AG04449 (cell line): Measurements from ENCODE around the gene OTUB1.
A peak's percentile ranks its signal among the peaks of the same experiment; 100 is the strongest.

Source experiments
- CTCF ChIA-PET: fragments of 350-600 bp; formaldehyde crosslinking; extraction: SDS; loops from one replicate; lab custom pipeline; 2021; ENCODE audit warnings: antibody characterized with exemption; lab: Yijun Ruan, JAX
- POLR2A ChIA-PET: fragments of 400-600, 350-600 bp; formaldehyde crosslinking; extraction: SDS; loops from one replicate; lab custom pipeline; 2020; ENCODE audit warnings: antibody characterized with exemption, inconsistent platforms; lab: Yijun Ruan, JAX
- DNase-seq: peaks from one replicate; pipeline ENCODE4 v3.0.0-alpha.2; 2010; ENCODE audit warnings: low read depth, low spot score
- H3K4me3 ChIP-seq: 2 replicates; pipeline ENCODE4 v1.5.1; 2011; ENCODE audit warnings: low read depth, mild to moderate bottlenecking, control low read depth, low read length
- TF ChIP-seq, protein P1 (sequence below): IDR thresholded peaks from one replicate; pipeline ENCODE4 v1.5.1; 2011; ENCODE audit warnings: mild to moderate bottlenecking, moderate library complexity, low read length, control low read depth, inconsistent platforms; ENCODE audit not compliant: insufficient read depth; ENCODE audit errors: missing control alignments

OTUB1 gene

DNA sequence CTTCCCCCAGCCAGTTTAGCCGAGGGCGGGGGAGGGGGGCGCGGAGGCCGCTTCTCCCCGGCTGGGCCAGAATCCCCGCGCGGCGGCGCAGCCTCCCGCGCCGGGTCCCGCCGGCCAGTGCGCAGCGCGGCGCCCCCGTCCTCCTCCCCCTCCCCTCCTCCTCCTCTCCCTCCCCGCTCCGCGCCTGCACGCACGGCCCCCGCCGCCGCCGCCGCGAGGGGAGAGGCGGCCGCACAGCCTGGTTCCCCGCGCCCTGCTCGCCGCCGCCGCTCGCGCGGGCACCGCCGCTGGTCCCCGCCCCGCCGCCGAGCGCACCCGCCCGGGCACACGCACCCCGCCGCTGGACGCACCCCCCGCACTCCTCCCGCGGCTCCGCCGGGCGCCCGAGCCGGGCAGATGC, 49.3 kb downstream of the OTUB1 start, which contains the start of gene FLRT1:
Gene FLRT1, plus strand, starts transcription at position 356 of the 400 bp plus-strand sequence. CDS start 80,337 bp downstream, outside the sequence.
- no peak for DNase-seq
- ChIA-PET CTCF (interaction anchor here (1.2 to 6.2 kb wide), 4 partner anchors 10 to 115 kb away, joined by 3 to 60 read pairs (median 6); no protein-coding TSS in a partner anchor), POLR2A (no interaction called here)
- H3K4me3 ChIP-seq: peak within 1 kb of the TSS; percentile 54
- TF ChIP-seq, protein P1, sequence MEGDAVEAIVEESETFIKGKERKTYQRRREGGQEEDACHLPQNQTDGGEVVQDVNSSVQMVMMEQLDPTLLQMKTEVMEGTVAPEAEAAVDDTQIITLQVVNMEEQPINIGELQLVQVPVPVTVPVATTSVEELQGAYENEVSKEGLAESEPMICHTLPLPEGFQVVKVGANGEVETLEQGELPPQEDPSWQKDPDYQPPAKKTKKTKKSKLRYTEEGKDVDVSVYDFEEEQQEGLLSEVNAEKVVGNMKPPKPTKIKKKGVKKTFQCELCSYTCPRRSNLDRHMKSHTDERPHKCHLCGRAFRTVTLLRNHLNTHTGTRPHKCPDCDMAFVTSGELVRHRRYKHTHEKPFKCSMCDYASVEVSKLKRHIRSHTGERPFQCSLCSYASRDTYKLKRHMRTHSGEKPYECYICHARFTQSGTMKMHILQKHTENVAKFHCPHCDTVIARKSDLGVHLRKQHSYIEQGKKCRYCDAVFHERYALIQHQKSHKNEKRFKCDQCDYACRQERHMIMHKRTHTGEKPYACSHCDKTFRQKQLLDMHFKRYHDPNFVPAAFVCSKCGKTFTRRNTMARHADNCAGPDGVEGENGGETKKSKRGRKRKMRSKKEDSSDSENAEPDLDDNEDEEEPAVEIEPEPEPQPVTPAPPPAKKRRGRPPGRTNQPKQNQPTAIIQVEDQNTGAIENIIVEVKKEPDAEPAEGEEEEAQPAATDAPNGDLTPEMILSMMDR: no peak

DNA sequence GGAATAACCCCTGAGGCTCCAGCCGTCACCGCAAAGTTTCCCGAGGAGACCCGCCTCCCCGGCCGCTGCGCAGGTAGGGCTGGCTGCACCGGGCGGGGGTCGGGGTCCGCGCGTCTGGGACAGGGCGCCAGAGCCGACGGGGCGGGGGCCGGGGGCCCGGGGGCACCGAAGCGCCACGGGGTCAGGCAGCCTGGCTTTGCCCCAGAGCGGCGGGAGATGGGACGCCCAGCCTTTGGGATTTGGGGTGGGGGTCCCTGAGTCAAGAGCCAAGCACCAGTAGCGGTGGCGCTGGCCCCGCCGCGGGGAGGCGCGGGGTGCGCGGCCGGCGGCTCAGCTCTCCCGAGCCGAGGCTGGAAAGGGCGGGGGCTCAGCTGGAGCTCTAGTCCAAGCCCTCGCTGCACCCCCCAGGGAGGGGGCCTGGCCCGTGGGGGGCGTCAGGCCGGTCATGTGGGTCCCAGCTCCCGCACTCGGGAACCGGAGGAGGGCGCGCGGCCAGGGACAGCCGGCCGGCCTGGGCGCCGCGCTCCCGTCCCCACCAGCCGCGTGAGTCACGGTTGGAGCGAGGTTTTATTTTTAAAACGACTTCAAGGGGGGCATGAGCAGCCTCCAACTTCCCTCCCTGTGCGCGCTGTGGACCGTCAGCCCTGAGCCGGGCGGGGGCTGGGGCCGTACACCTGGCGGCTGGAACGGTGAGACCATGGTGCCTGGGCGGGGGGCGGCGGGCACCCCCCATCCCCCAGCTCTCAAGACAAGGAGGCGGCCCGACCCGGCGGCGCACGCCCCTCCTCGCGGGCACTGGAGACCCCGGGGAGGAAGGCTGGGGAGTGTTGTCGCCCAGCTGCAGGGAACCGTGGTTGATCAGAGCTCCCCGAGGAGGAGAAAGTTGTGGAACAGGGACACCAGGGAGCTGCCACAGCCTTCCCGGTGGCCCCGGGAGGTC, 50.1 kb downstream of the OTUB1 start:
- DNase-seq: no peak
- ChIA-PET CTCF (interaction anchor here (1.2 to 6.2 kb wide), 4 partner anchors 9 to 114 kb away, joined by 3 to 60 read pairs (median 4); no protein-coding TSS in a partner anchor), POLR2A (no interaction called here)
- peak overlapping the region; percentile 54 for H3K4me3 ChIP-seq
- TF ChIP-seq, protein P1: no peak

DNA sequence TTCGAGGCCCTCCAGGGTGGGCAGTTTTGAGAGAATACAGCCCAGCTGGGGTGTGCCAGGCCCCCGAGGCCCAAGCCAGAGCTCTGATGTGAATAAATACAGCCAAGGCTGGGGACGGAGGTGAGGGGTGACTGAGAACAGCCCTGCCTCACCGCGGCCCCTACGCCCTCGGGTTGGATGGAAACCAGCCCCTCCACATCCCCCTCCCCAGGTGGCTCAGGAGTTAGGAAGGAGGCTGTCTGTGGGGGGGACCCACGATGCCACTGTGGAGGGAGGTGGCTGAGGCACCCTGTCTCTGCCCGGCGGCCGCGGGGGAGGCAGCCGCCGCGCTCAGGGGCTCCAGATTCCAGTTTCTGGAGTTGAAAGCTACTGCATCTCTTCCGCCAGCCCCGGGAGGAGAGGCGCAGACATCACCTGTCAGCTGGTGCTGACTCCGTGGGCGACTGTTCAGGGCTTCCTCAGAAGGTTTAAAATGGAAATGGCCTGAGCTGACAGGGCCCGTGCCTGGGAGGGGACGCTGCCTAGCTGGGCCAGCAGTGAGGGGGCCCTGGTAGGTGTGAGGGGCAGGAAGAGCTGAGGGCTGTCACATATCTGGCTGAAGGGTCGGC, 50.9 kb downstream of the OTUB1 start:
- H3K4me3 ChIP-seq: no peak overlapping the region; the same call in 1 of the 2 replicates
- ChIA-PET CTCF (interaction anchor here (1.2 to 6.2 kb wide), 4 partner anchors 10 to 113 kb away, joined by 3 to 60 read pairs (median 4); no protein-coding TSS in a partner anchor), POLR2A (no interaction called here)
- TF ChIP-seq, protein P1: no peak
- no peak for DNase-seq

DNA sequence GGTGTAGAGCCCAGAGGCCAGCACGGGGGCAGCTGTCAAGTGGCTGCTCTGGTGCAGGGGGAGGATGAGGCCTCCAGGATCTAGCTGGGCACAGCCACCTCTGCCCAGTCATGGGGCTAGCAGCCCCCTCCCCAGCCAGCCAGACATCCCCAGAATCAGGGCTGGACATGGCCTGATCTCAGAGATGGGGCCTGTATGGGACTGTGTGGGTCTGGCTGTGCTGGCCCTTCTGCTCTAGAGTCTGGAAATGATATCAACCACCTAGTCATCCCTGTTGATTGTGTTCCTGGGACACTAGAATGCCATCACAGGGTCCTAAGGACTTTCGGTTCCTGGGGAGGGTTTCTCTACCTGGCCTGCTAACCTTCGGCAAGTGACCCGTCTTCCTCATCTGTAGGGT, 52.3 kb downstream of the OTUB1 start:
- DNase-seq: no peak
- no peak overlapping the region for H3K4me3 ChIP-seq
- TF ChIP-seq, protein P1: no peak
- ChIA-PET POLR2A (no interaction called here), CTCF (interaction anchor here (6.2 kb wide), 1 partner anchor 112 kb away, joined by 60 read pairs; no protein-coding TSS in a partner anchor)

DNA sequence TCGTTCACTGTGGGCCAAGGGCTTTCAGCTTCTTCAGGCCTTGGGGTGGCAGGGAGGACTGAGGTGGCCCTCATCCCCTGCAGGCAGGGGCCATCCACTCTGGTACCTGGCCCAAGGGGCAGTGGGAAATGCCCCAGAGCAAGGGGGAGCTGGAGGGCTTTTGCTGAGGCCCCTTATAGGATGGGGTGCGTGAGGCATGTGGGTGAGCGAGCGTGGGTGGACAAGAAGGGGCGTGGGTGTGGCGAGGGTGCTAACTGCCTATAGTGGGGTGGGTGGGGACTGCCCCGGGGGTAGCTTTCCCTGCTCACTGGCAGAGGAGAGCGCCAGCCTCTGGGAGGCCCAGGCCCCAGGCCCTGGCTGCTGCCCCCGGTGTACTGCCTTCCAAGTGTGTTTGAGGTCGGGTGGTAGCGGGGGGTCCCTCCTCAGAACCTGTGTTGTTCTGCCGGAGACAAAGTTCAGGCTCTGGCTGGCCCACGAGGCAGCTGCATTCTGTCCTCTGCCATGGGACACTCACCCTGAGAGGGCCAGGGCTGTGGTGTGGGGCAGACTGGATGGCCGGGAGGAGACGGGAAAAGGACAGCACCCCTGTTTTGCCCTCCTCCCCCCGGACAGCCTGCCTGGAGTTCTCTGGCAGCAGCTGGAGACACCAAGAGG, 52.9 kb downstream of the OTUB1 start:
- POLR2A ChIA-PET: no interaction called here
- H3K4me3 ChIP-seq: no peak overlapping the region
- CTCF ChIA-PET: interaction anchor here (0.8 to 6.2 kb wide), 2 partner anchors 27 to 111 kb away, joined by 4 to 60 read pairs; no protein-coding TSS in a partner anchor
- TF ChIP-seq, protein P1: no peak
- no peak for DNase-seq
